Colonic mucosa (tissue), 4 donors: Measurements from ENCODE around the gene KRT28. TPM values are rescaled to one million over a fixed set of nuclear protein-coding genes. Genes with fewer than 3 reads are reported as not detected.
A peak's percentile ranks its signal among the peaks of the same experiment; 100 is the strongest.

ENCODE experiments used
- DNase-seq: peaks from one replicate; pipeline ENCODE4 v3.0.0-alpha.2; 2020
- H3K27ac ChIP-seq: fragments of 200-600 bp; one replicate; pipeline ENCODE4 v1.8.0; 2021
- H3K27me3 ChIP-seq: fragments of 200-600 bp; one replicate; pipeline ENCODE4 v1.8.0; 2021
- H3K36me3 ChIP-seq: fragments of 200-600 bp; one replicate; pipeline ENCODE4 v1.8.0; 2021
- H3K4me1 ChIP-seq: fragments of 200-600 bp; one replicate; pipeline ENCODE4 v1.8.0; 2021; ENCODE audit warnings: mild to moderate bottlenecking
- H3K4me3 ChIP-seq: fragments of 200-600 bp; one replicate; pipeline ENCODE4 v1.8.0; 2021
- H3K9ac ChIP-seq, 2 donors: one replicate each; pipeline ENCODE4 v1.7.0; 2013; ENCODE audit warnings: control low read depth in 2 of 2, low read depth in 2 of 2, low read length in 2 of 2
- H3K9me3 ChIP-seq: fragments of 200-600 bp; one replicate; pipeline ENCODE4 v1.8.0; 2021
- intact Hi-C: fragments of 100-400 bp; cut with DNase I; formaldehyde crosslinking; loops from one replicate; pipeline ENCODE4 v1.14.1; 2022
- total RNA-seq, 2 donors: library from RNA; stranded (reverse); fragmentation: NEBNext Ultra II Directional in 1 of 2; extraction: Animal tissue kit (Norgen Biotek cat#: 25700) in 1 of 2; gene quantifications; one replicate each; pipeline ENCODE4 v1.2.1, GENCODE V29; 2021
- TF ChIP-seq, protein P1 (sequence below): fragments of 200-600 bp; IDR thresholded peaks from one replicate; pipeline ENCODE4 v1.8.0; 2022; ENCODE audit warnings: antibody characterized with exemption, mild to moderate bottlenecking
- donor health status: healthy.
- donor health status: DM: no; HTN: no; CAD: no.
- donor health status: DM: no; HTN: no; CAD: no.

The KRT28 gene
- total RNA-seq, 2 donors from 2014 or later, result not detected

DNA sequence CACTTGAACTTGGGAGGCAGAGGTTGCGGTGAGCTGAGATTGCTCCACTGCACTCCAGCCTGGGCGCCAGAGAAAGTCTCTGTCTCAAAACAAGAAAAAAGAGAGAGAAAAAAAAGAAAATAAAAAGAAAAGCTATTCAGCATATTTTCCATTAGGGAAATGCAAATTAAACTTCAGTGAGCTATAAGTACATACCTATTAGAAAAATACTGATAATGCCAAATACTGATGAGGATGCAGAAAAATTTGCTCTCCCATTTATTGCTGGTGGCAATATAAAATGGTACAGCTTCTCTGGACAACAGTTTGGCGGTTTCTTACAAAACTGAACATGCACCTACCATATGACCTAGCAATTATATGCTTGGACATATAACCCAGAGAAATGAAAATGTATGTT is 12.9 kb upstream of the KRT28 start:
- peaks cover 16% of the 10 kb centered on the region for H3K27me3 ChIP-seq
- TF ChIP-seq, protein P1, sequence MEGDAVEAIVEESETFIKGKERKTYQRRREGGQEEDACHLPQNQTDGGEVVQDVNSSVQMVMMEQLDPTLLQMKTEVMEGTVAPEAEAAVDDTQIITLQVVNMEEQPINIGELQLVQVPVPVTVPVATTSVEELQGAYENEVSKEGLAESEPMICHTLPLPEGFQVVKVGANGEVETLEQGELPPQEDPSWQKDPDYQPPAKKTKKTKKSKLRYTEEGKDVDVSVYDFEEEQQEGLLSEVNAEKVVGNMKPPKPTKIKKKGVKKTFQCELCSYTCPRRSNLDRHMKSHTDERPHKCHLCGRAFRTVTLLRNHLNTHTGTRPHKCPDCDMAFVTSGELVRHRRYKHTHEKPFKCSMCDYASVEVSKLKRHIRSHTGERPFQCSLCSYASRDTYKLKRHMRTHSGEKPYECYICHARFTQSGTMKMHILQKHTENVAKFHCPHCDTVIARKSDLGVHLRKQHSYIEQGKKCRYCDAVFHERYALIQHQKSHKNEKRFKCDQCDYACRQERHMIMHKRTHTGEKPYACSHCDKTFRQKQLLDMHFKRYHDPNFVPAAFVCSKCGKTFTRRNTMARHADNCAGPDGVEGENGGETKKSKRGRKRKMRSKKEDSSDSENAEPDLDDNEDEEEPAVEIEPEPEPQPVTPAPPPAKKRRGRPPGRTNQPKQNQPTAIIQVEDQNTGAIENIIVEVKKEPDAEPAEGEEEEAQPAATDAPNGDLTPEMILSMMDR, result no peak

DNA sequence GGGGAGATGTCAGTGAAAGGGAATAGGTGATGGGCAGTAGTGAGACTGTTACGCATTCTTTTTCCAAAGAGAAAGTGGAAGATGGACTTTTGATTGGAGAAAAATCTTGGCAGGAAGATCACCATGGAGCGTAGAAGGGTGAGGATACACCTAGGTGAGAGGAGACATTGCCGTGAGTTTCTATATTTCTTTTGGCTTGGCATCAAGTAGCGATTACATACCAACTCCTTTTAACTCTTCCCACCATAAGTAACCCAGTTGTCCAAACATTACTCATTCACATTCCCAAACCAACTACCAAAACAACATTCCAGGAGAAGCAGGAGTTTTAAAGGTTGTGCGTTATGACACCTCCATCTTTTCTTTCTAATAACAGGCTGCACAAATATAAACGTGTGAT is 10.7 kb upstream of the KRT28 start:
- Histone ChIP-seq H3K27ac (no peak overlapping the region), H3K4me3 (no peak overlapping the region), H3K27me3 (peaks cover 16% of the 10 kb centered on the region), H3K9me3 (no peaks in the 10 kb centered on the region), H3K9ac (no peak overlapping the region), H3K4me1 (no peaks in the 10 kb centered on the region), H3K36me3 (no peaks in the 10 kb centered on the region)
- TF ChIP-seq, protein P1, result no peak
- intact Hi-C loops, result no loop called here
- no peak for DNase-seq

More for the DNA sequence above, 12.9 kb upstream of the KRT28 start:
- no peak for DNase-seq
- Histone ChIP-seq H3K36me3 (no peaks in the 10 kb centered on the region), H3K9me3 (no peaks in the 10 kb centered on the region), H3K27ac (no peak overlapping the region), H3K9ac (no peak overlapping the region), H3K4me1 (no peaks in the 10 kb centered on the region), H3K4me3 (no peak overlapping the region)
- intact Hi-C loops, result no loop called here

DNA sequence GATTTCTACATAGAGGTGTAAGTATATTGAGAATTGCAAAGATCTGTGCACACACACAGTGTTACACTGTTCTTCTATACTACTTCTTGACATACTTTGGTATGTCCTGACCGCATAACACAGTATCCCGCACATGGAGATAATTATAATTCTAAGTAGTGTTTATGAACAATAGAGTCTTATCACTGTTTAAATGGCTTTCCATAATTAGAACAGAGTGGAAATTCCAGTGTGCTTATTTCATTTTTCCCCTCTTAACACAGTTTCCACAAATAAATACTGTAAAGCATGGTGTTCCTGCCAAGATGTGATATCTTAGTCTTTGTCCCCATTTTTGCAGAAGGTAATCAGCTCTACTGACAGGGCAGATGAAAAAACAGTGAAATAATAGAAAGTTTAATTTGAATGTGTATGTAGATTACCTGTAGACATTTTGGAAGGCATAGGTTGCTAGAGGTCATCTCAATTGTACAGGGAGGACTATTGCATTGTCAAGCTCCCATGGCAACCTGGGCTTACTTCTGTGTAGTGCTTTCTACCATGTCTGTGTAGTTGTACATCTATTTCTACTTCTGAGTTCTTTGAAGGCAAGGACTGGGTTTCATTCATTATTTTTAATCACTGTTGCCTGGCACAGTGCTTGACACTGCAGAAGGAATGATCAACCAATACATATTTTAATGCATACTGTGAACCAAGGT is 10.1 kb upstream of the KRT28 start:
- Histone ChIP-seq H3K27me3 (peaks cover 16% of the 10 kb centered on the region), H3K9me3 (no peaks in the 10 kb centered on the region), H3K4me1 (no peaks in the 10 kb centered on the region), H3K4me3 (no peak overlapping the region), H3K9ac (no peak overlapping the region), H3K36me3 (no peaks in the 10 kb centered on the region), H3K27ac (no peak overlapping the region)
- no peak for DNase-seq
- intact Hi-C loops, result no loop called here
- TF ChIP-seq, protein P1, result no peak

DNA sequence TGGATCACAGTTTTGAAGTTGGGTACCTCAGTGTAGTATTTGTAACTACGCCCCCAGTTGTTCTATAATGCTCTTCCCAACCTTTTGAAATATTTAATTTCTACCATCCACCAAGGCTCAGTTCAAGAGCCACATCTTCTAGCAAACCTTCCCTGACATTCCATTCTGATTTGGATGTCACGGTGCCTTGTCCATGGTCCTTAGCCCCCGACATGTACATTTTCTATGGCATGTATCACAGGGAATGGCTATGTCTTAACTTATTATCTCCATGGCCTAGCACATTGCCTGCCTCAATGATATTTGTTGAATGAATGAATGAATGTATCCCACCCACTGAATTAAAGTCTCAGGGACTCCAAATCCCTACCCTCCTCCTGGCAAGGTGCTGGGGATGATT is 6.4 kb upstream of the KRT28 start:
- TF ChIP-seq, protein P1, result no peak
- no peaks in the 10 kb centered on the region for H3K4me1 ChIP-seq
- no peak overlapping the region for H3K4me3 ChIP-seq
- H3K9me3 ChIP-seq, result no peaks in the 10 kb centered on the region
- peaks cover 14% of the 10 kb centered on the region for H3K27me3 ChIP-seq
- no peak overlapping the region for H3K27ac ChIP-seq
- H3K9ac ChIP-seq, result no peak overlapping the region
- DNase-seq, result no peak
- intact Hi-C loops, result no loop called here
- H3K36me3 ChIP-seq, result no peaks in the 10 kb centered on the region

DNA sequence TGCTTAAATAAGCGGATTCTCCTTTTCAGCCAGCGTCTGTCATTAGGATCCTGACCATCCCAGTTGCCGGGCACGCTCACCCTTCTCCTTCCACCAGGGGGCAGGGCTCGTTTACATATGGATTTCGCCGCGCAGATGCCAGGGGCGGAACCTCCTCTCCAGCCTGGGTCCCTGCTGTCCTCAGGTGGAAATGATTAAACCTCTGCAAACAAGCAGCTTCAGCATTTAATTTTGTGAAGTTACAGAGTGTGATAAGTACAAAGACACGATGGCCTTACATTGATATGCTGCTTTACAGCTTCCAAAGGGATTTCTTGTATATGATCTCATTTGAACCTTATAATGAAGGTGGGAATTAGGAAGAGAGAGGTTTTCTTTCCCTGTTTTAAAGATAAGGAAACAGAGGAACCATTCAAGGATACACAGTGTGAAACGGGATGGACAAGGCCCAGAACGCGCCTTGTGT is 3.9 kb upstream of the KRT28 start:
- no peaks in the 10 kb centered on the region for H3K9me3 ChIP-seq
- H3K9ac ChIP-seq, result no peak overlapping the region
- no peak overlapping the region for H3K4me3 ChIP-seq
- DNase-seq, result peak; percentile 84
- no peaks in the 10 kb centered on the region for H3K4me1 ChIP-seq
- H3K27ac ChIP-seq, result no peak overlapping the region
- TF ChIP-seq, protein P1, result peak; percentile 74
- intact Hi-C loops, result loop anchor here (5.0 kb wide), 2 partner anchors 844 to 859 kb away; no protein-coding TSS in a partner anchor
- no peaks in the 10 kb centered on the region for H3K36me3 ChIP-seq
- peaks cover 8% of the 10 kb centered on the region for H3K27me3 ChIP-seq
